ENCODE results near the gene LOXL4.

The LOXL4 gene

GRCh38 chr10:98253499-98253898 is 14.5 kb downstream of the LOXL4 start:
- TF ChIP-seq EZH2 (IDR thresholded peaks at IDR 0.05; ENCODE audit: borderline replicate concordance, low read depth, low read length, severe bottlenecking), result no peak
- TF ChIP-seq, protein P1, sequence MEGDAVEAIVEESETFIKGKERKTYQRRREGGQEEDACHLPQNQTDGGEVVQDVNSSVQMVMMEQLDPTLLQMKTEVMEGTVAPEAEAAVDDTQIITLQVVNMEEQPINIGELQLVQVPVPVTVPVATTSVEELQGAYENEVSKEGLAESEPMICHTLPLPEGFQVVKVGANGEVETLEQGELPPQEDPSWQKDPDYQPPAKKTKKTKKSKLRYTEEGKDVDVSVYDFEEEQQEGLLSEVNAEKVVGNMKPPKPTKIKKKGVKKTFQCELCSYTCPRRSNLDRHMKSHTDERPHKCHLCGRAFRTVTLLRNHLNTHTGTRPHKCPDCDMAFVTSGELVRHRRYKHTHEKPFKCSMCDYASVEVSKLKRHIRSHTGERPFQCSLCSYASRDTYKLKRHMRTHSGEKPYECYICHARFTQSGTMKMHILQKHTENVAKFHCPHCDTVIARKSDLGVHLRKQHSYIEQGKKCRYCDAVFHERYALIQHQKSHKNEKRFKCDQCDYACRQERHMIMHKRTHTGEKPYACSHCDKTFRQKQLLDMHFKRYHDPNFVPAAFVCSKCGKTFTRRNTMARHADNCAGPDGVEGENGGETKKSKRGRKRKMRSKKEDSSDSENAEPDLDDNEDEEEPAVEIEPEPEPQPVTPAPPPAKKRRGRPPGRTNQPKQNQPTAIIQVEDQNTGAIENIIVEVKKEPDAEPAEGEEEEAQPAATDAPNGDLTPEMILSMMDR (IDR thresholded peaks at IDR 0.05; ENCODE audit: borderline replicate concordance, extremely low read depth, low read length, poor library complexity, severe bottlenecking), result no peak
- no peaks in the 10 kb centered on the region for H3K79me2 ChIP-seq (ENCODE audit: insufficient read depth, low read length)
- no peaks in the 10 kb centered on the region for H4K20me1 ChIP-seq (ENCODE audit: insufficient read depth, low read length)
- peaks cover 22% of the 10 kb centered on the region for H3K36me3 ChIP-seq (ENCODE audit: insufficient read depth, low read length)
- H3K27ac ChIP-seq (ENCODE audit: low read length), result no peak overlapping the region
- H3K9ac ChIP-seq (ENCODE audit: low read depth, low read length), result no peak overlapping the region
- H3K4me3 ChIP-seq (ENCODE audit: low read depth in 1 of 2, low read length in 2 of 2), result no peak overlapping the region
- H3K27me3 ChIP-seq (ENCODE audit: insufficient read depth, low read length, poor library complexity), result no peaks in the 10 kb centered on the region
- ATAC-seq (ENCODE audit: insufficient read depth, low read depth), result no peak
- H2AFZ ChIP-seq (ENCODE audit: low read depth, low read length), result no peak overlapping the region
- H3K4me1 ChIP-seq (ENCODE audit: insufficient read depth, low read length), result no peaks in the 10 kb centered on the region
- H3K4me2 ChIP-seq (ENCODE audit: insufficient read depth, low read length), result no peak overlapping the region
- no peak for DNase-seq
- H3K9me3 ChIP-seq (ENCODE audit: insufficient read depth, low read length, severe bottlenecking), result no peaks in the 10 kb centered on the region

DNA sequence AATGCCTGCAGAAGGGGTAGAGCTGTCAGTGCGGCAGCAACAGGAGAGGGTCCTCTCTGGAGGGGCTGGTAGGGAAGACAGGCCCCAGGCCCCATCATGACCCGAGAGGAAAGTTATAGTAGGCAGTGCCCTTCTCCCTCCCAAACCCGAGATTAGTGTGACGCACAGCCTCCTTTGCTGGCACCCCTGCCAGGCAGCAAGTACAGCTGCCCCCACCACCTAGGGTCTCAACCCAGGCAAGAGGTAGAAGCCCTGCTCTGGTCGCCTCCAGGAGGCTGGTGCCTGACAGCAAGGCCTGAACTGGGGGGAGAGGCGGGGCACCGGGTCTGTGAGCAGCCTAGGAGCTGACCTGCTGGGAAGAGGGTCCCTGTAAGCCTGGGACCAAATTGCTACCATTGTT is 15.5 kb downstream of the LOXL4 start:
- Histone ChIP-seq H2AFZ (ENCODE audit: low read depth, low read length) (no peak overlapping the region), H3K4me2 (ENCODE audit: insufficient read depth, low read length) (no peak overlapping the region), H3K4me1 (ENCODE audit: insufficient read depth, low read length) (no peaks in the 10 kb centered on the region), H3K79me2 (ENCODE audit: insufficient read depth, low read length) (no peaks in the 10 kb centered on the region), H3K36me3 (ENCODE audit: insufficient read depth, low read length) (peaks cover 32% of the 10 kb centered on the region), H3K9ac (ENCODE audit: low read depth, low read length) (no peak overlapping the region), H3K4me3 (ENCODE audit: low read depth in 1 of 2, low read length in 2 of 2) (no peak overlapping the region), H4K20me1 (ENCODE audit: insufficient read depth, low read length) (no peaks in the 10 kb centered on the region), H3K27ac (ENCODE audit: low read length) (no peak overlapping the region), H3K27me3 (ENCODE audit: insufficient read depth, low read length, poor library complexity) (no peaks in the 10 kb centered on the region), H3K9me3 (ENCODE audit: insufficient read depth, low read length, severe bottlenecking) (no peaks in the 10 kb centered on the region)
- DNase-seq (no peak), ATAC-seq (ENCODE audit: insufficient read depth, low read depth) (no peak)
- no peak for TF ChIP-seq EZH2 (IDR thresholded peaks at IDR 0.05; ENCODE audit: borderline replicate concordance, low read depth, low read length, severe bottlenecking)
- TF ChIP-seq, protein P1 (IDR thresholded peaks at IDR 0.05; ENCODE audit: borderline replicate concordance, extremely low read depth, low read length, poor library complexity, severe bottlenecking), result no peak

DNA sequence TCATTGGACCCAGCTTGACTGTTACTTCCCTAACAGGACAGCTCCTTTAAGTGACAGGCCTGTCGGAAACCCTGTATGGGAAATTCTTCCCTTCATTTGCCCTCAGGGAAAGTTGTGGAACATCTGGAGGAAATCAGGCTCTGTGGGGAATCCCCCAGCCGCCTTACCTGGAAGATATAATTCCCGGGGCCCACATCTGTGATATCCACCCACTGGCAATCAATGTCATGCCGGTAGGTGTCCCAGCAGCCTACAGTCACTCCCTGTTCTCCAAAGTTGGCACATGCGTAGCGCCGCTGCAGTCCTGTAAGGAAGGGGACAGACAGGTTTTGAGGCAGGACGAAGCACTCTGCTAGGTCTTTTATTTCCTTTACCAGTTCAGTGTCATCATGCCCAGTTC is 16.6 kb downstream of the LOXL4 start:
- Histone ChIP-seq H3K36me3 (ENCODE audit: insufficient read depth, low read length) (peaks cover 42% of the 10 kb centered on the region), H4K20me1 (ENCODE audit: insufficient read depth, low read length) (no peaks in the 10 kb centered on the region), H3K4me3 (ENCODE audit: low read depth in 1 of 2, low read length in 2 of 2) (no peak overlapping the region), H3K27ac (ENCODE audit: low read length) (no peak overlapping the region), H3K9me3 (ENCODE audit: insufficient read depth, low read length, severe bottlenecking) (no peaks in the 10 kb centered on the region), H3K9ac (ENCODE audit: low read depth, low read length) (no peak overlapping the region), H3K4me1 (ENCODE audit: insufficient read depth, low read length) (no peaks in the 10 kb centered on the region), H3K27me3 (ENCODE audit: insufficient read depth, low read length, poor library complexity) (no peaks in the 10 kb centered on the region), H3K79me2 (ENCODE audit: insufficient read depth, low read length) (no peaks in the 10 kb centered on the region), H2AFZ (ENCODE audit: low read depth, low read length) (no peak overlapping the region), H3K4me2 (ENCODE audit: insufficient read depth, low read length) (no peak overlapping the region)
- DNase-seq (no peak), ATAC-seq (ENCODE audit: insufficient read depth, low read depth) (no peak)
- TF ChIP-seq EZH2 (IDR thresholded peaks at IDR 0.05; ENCODE audit: borderline replicate concordance, low read depth, low read length, severe bottlenecking), result no peak
- TF ChIP-seq, protein P1 (IDR thresholded peaks at IDR 0.05; ENCODE audit: borderline replicate concordance, extremely low read depth, low read length, poor library complexity, severe bottlenecking), result no peak

- TF ChIP-seq, protein P1 (IDR thresholded peaks at IDR 0.05; ENCODE audit: borderline replicate concordance, extremely low read depth, low read length, poor library complexity, severe bottlenecking), result no peak
- TF ChIP-seq EZH2 (IDR thresholded peaks at IDR 0.05; ENCODE audit: borderline replicate concordance, low read depth, low read length, severe bottlenecking), result no peak
- Histone ChIP-seq H3K4me2 (ENCODE audit: insufficient read depth, low read length) (no peak overlapping the region), H3K79me2 (ENCODE audit: insufficient read depth, low read length) (no peaks in the 10 kb centered on the region), H3K9me3 (ENCODE audit: insufficient read depth, low read length, severe bottlenecking) (no peaks in the 10 kb centered on the region), H3K4me3 (ENCODE audit: low read depth in 1 of 2, low read length in 2 of 2) (no peak overlapping the region), H4K20me1 (ENCODE audit: insufficient read depth, low read length) (no peaks in the 10 kb centered on the region), H2AFZ (ENCODE audit: low read depth, low read length) (no peak overlapping the region), H3K4me1 (ENCODE audit: insufficient read depth, low read length) (no peaks in the 10 kb centered on the region), H3K27ac (ENCODE audit: low read length) (no peak overlapping the region), H3K27me3 (ENCODE audit: insufficient read depth, low read length, poor library complexity) (no peaks in the 10 kb centered on the region), H3K36me3 (ENCODE audit: insufficient read depth, low read length) (peaks cover 61% of the 10 kb centered on the region), H3K9ac (ENCODE audit: low read depth, low read length) (no peak overlapping the region)
- DNase-seq (no peak), ATAC-seq (ENCODE audit: insufficient read depth, low read depth) (no peak)
These were observed 18.9 kb downstream of the LOXL4 start for GRCh38 chr10:98249134-98249533.

Data from DND-41 (cell line).